Lung microvascular endothelial cell (primary cell): ENCODE measurements around the gene NOTCH4. TPM values are rescaled to one million over a fixed set of nuclear protein-coding genes. Genes with fewer than 3 reads are reported as not detected.
"Not testable (repeated sequence)": the region's sequence is repeated elsewhere in the genome, so short reads cannot be mapped to it uniquely, and the experiment has no call there.

Experiments
- DNase-seq, 2 donors: peaks; one replicate each; pipeline versions ENCODE4 v3.0.0 to v3.0.0-alpha.2; 2010; ENCODE audit warnings: low read depth in 2 of 2
- total RNA-seq: library from RNA; depleted of rRNA; stranded (reverse); fragments of >200 nt; gene quantifications from 2 replicates; pipeline ENCODE4 v1.2.1, GENCODE V29; 2014

Gene NOTCH4
- total RNA-seq, 1 donor from 2014 or later = 9.1 TPM

DNA sequence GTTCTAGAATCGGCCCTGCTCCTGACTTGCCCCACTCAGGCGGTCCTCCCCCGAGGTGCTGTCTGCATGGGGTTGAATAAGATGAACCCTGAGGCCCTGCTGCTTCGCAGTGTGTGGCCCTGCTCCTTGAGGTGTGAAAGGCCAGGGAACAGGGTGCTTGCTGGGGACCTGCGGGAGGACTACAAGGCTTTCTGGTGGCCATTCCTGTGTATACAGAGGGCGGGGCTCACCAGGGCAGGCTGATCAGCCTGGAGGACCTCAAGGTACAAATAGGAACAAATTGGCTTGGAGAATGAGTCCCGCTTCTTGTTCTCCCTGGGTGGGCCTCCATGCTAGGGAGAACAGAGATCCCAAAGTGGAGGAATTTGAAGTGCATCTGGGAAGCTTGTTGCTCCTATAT lies 5.7 kb downstream of the NOTCH4 start:
- DNase-seq = no peak

DNA sequence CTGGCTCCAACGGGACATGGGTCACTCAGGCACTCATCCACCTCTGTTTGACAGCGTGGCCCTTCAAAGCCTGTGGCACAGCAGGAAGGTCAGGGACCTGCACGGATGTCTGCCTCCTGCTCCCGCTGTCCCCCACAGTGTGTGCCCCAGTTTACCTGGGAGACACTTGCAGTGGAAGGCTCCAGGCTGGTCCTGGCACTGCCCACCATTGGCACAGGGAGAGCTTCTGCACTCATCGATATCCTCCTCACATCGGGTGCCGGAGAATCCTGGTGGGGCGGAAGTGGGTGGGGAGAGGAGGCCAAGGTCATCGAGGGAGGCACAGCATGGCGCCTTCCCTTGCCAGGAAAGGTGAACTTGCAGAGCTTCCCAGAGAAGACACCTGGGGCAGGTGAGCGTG lies 6.9 kb downstream of the NOTCH4 start:
- DNase-seq = no peak

DNA sequence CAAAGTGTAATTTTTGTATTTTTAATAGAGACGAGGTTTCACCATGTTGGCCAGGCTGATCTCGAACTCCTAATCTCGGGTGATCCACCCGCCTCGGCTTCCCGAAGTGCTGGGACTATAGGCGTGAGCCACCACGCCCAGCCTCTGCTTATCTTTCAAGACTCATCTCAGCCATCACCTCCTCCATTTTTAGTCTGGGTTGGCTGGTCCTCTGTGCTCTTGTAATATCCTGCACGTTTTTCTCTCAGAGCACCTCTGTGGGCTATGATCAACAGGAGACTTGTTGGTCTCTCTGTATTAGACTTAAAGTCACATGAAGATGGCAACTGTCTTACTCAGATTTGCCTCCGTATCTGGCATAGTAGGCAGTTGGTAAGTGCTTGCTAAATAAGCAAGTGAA lies 7.6 kb downstream of the NOTCH4 start:
- DNase-seq = no peak

DNA sequence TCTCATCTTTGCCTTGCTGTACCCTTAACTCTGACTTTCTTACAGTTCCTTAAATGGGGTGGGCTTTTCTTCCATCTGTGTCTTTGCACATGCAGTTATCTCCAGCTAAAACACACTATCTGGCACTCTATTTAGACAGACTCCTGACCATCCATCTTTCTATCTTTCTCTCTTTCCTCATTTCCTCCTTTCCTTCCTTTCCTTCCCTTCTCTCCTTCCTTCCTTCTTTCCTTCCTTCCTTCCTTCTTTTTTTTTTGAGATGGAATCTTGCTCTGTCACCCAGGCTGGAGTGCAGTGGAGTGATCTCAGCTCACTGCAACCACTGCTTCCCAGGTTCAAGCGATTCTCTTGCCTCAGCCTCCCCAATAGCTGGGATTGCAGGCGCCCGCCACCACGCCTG lies 8.2 kb downstream of the NOTCH4 start:
- no peak for DNase-seq

DNA sequence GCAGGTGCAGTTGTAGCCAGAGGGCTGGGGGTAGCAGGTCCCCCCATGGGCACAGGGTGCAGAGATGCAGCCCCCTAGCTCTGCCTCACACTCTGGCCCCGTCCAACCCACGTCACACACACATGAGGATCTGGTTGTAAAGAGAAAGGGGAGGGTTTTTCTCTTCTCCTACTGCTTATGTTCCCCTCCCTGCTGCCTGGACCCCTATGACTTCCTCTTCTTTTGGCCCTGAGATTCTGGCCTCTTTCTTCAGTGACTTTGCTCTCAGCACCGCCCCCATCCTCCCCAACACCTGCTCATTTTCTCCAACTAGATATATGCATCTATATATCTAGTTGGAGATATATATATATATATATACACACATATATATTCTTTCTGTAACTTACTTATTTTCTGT lies 9.7 kb downstream of the NOTCH4 start:
- no peak for DNase-seq

DNA sequence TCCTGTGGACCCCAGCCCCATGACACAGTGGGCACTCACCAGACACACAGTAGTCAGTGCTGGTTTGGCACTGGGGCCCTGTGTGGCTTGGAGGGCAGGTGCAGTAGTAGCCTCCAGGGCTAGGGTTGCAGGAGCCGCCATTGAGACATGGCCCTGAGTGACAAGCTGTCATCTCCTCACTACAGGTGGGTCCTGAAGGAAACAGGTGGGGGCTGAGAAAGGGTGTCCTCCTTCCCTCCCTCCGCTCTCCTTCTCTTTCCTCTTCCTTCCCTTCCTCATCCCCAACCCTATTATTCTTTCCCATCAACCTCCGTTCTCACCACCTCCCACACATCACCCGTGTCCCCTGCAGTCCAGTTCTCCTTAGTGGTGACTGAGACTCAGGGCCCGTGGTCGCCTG lies 10.2 kb downstream of the NOTCH4 start:
- no peak for DNase-seq

DNA sequence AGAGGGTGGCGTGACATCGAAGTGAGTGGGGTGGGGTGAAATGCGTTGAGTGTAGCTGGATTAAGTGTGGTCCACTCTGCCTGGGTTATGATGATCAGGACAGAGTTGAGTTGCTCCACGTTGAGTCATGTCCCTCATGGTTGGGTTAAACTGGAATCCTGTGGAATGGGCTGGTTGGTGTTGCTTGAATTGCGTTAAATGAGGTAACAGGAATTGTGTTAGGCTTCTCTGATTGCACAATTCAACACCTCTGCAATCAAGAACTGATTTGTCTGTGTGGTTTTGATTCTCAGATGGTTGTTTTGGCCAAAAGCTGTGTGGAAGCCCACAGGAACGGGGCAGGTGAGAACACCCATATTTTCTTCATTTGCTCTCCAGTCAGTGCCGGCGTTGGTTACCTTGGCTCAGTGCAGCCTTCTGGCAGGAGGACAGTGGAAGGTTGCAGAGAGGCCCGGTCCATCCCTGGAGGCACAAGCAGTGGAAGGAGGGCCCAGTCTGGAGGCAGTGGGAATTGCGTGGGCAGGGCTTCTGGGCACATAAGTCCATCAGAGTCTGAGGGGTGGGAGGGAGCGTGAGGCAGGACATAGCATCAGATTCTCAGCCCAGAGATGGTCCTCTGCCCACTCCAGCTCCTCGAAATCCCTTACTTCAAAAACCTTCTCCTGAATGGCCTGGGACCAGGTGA lies 11.6 kb downstream of the NOTCH4 start:
- DNase-seq = no peak

DNA sequence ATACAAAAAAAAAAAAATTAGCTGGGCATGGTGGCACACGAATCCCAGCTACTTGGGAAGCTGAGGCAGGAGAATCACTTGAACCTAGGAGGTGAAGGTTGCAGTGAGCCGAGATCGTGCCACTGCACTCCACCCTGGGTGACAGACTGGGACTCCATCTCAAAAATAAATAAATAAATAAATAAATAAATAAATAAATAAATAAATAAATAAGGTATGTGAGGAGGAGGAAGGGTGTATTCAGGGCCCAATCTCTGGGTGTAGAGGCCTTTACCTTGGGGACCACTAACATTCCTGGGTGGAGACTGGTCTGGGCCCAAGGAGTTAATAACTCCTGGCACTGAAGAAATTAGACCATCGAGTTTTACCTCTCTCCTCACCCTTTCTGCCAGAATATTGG lies 12.4 kb downstream of the NOTCH4 start:
- DNase-seq = not testable (repeated sequence)

DNA sequence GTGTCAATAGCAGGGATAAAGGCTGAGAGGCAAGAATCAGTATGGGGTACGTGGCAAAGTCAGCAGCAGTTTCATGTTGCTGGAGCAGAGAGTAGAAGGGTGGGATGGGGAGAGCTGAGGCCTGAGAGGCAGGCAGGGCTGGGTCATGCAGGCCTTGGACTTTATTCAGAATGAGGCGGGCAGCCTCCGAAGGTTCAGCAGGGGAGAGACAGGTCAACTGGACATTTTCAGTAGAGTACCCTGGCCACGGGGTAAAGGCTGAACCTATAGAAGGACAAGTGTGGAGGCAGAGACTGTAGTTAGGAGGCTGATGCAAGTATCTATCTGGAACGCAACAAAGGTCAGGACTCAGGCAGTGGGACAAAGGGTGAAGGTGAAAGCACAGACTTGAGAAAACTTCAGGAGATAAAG lies 13.7 kb downstream of the NOTCH4 start:
- DNase-seq = no peak

DNA sequence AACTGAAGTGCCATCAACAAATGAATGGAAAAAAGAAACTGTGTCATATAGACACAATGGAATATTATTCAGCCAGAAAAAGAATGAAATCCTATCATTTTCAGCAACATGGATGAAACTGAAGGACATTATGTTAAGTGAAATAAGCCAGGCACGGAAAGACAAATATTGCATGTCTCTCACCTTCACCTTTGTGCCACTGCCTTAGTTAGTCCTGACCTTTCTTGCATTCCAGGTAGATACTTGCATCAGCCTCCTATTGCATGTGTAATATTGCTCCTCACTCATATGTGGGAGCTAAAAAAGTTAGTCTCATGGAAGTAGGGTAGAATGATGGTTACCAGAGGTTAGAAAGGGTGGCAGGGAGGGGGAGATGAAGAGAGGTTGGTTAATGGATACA lies 14.9 kb downstream of the NOTCH4 start:
- no peak for DNase-seq

DNA sequence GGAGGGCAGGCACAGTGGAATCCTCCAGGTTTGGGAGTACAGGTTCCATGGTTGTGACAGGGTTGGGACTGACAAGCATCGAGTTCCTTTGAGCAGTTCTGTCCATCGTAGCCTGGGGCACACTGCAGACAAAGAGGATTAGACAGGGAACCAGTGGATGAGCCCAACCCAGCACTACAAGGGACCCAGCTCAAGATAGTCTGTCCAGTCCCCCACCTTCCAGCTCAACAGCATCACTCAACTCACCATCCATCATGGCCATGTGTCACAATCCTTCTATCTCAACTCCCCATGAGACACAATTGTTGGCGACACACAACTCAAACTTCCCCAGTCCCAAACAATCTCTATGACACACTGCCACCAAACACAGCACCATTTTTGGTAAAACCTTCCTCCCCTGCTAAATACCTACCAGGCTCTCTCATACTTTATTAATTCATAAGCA lies 19.6 kb downstream of the NOTCH4 start:
- DNase-seq = no peak

DNA sequence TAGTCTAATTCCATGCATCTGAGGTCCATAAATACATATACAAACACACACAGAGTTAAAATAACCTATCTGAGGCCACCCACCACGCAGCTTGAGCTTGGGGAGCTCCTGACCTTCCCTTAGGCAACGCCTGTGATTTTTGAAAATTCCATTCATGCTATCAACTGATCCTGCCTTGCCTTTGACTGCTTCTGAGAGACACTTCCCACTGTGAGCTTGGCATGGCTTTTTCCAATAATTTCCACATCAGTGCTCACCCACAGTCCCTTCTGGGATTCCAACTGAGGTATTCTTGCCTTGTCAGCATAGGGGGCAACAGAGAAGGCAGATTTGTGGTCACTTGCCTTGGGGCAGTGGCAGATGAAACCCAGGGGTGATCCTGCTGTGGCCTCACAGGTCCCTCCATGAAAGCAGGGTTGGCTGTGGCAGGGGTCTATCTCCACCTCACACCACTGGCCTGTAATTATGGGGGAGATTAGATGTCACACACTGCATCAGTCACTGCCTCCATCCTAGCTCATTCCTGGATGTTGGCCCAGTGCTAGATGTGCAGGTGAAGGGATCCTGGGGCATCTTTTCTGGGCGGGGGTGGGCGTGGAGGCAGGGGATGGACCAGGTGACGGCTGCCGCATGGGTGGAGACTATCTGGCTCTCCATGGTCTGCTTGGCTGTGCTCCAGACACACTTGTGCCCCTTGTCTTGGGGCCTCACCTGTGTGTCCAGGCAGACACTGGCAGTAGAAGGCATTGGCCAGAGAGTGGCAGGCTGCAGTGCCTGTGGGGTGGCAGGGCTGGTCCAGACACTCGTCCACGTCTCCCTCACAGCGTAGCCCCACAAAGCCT lies 20.2 kb downstream of the NOTCH4 start:
- DNase-seq = no peak

DNA sequence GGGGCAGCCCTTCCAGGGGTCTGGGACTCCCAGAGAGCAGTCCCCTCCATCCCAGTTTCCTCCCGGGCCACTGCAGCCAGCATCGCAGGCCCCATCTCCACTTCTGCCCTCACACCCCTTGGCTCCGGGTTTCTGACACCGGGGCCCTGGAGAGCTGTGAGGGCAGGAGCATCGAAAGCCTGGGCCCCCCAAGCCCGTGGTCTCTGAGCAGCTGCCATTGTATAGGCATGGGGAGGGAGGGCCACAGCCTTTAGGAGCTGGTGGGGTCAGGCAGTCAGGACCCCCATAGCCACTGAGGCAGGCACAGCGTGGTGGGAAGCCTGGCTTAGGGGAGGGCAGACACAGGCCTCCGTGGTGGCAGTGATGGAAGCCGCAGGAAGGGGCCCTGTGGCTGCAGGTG lies 21.7 kb downstream of the NOTCH4 start:
- DNase-seq = no peak

DNA sequence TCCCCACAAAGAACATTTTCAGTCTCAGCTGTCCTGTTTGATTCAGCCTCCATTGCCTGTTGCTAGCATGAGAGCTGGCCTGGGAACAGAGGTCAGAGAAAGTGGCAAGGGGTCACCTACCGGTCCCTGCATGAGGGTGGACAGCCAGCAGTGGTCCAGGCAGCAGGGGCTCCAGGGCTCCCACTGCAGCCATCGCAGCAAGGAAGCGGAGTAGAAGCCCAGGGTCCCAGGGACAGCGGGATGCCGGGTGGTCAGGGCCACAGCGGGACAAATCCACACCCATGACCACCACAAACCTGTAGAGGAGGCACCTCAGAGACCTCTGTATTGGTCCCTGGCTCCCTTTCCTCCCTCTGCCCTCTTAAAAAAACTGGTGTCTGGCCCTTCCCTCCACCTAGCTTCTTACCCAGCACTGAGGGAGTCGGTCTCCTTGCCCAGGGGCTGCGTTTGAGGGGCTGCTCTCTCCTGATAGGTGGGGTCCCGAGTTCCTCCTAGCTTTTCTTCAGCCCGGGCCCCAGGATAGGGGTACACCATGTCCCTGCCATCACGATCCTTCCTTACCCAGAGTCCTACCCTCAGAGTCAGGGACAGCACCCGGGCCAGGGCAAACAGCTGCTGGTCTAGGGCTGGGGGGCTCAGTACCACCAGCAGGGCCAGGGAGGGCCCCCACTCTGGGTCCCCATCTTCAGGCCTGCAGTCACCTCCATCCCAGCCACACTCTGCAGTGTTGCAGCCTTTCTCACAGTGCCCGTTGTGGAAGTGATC lies 23.0 kb downstream of the NOTCH4 start:
- no peak for DNase-seq

DNA sequence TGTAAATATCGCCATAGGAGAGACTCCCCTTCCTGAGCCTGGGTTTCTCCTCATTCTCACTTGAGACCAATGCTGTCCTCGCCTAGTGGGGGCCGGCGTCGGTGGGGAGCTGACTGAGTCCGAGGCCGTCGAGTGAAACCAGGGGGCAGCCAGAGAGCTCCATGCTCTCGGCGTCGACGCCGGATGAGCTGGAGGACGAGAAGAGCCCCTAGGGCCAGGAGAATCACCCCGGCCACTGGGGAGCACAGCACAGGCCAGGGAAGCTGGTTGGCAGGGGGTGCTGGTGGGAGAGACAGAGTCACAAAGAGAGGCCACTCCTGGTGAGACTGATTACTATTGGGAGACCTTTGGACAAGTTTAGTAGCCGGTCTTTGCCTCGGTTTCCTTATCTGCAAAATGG lies 25.0 kb downstream of the NOTCH4 start:
- no peak for DNase-seq

DNA sequence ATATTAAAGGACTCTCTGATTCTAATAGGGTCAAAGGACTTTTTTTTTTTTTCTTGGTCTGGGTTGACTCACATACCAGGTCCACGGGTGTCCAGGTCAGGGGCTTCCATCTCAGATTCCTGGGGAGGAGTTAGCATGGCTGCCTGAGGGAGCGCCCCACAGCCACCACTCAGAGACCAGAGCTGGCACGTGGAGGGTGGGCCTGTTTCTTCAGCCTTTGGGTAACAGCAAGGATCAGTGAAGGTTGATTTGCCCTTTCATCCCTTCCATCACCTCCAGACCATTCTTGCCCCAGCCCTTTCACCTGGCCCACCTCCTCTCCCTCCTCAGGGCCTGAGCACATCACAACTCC lies 25.5 kb downstream of the NOTCH4 start:
- DNase-seq = no peak

DNA sequence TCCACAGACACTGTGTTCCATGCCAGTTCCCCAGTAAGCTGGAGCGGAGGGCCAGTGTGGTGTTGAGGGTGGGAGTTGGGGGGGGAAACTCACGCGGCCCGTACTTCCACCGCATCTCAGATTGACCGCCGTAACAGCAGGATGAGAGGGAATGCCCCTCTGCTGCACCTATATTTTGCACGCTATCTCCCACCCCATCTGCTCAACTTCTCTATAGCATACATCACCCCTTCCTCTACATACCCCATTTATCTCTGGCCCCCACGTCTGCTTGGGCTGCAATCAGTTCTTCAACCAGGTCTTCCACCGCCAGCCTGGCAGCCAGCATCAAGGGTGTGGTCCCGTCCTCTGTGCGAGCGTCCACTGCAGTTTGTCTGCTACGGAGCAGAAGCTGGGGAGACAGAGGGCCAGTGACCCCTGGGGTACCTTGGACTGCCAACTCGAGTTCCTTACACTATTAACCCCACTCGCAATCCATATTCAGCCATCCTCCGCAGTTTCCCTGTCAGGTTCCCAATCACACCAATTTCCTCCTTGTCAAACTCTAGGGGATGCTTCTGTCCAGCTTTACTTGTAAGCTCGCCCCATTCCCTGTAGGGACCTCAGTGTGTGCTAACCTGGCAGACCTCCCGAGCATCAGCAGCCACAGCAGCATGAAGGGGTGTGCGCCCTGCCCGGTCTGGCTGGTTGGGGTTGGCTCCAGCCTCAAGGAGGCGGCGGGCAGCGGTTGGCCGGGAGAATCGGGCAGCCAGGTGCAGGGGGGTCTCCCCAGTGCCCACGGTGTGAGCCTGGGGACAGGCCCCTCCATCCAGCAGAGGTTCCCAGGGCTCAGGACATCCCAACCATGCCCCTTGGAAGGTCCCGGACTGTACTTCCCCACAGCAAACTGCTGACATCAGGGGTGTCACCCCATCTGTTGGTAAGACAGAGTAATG lies 26.9 kb downstream of the NOTCH4 start:
- DNase-seq = peak; percentile 68 to 77

DNA sequence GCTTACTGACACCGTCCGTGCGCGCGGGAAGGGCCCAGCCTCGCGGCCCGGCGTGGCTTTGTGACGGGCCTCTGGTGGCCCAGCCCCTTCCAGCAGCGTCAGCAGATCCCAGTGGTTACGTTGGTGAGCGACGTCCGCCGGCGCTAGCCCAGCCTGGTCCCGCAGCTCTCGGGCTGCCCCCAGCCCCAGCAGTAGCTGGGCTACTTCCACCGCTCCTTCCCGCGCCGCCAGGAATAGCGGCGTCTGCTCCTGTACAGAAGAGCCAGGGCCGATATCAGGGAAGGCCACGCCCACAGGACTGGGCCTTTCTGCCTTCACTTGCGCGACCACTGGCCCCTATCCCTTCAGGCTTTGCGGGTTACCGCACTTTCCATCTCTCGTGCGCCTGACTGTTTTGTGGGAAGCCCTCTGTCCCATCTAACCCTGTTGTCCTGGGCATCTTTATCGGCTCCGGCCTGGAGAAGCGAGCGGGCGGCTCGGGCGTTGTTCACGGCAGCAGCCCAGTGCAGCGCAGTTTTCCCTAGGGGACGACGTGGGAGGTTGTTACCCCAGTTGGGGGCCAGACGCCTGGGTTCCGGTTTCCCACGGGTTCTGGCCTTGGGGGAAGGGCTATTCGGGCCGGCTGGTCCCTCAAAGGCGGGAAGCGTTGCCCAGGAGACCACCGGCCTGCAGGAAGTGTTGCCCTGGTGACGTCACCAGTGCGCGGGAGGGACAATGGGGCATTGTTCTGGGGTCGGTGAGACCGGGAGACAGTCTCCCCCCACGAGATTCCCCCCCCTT lies 27.8 kb downstream of the NOTCH4 start:
- DNase-seq = peak; percentile 99 to 100

DNA sequence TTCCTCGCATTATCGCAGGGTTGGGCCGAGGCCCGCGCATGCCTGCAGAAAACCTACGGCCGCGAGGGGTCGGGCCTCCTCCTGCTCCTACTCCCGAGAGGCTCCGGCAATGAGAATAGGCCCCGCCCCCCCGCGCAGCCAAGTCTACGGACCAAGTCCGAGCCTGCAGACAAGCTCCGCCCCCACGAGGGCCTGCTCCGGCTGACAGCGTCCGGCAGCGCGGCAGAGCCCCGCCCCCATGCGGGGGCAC lies 28.3 kb downstream of the NOTCH4 start:
- peak; percentile 100 for DNase-seq

DNA sequence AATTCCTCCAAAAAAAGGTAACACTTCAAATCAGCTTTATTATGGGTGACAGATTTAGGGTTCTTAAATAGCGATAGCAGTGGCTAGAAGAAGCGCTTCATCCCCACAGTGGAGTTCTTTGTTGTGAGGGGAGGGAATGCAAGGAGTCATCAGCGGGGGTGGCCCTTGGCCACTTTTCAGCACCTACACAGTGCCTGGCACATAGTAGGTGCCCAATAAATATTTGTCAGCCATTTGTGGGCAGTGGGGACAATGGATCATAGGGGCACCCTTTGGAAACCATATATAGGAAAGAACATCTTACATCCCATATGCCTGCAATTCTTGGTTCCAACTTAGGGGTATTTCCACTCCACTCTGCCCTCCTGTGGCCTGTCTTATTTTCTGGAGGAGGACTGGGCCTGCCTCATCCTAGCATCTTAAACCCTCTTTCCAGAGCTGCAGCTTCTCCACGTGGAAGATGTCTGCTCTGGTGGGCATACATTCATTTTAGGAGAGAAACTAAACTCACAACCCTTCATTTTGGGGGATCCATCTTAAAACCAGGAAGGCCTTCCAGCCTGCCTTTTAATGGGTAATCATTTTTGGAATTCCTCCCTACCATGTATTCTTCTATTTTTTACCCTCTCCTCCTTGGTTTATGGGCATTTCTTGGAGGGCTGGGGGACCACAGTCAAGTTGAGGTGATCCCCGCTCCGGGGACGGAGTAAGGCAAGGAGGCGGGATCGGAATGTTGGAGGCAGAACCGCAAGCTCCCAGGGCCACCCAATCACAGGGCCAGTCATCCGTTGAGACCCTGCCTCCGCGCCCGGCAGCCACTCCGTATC lies 28.8 kb downstream of the NOTCH4 start:
- peak; percentile 41 to 76 for DNase-seq
